ENCODE results near the gene PNPO. TPM values are rescaled to one million over a fixed set of nuclear protein-coding genes. Genes with fewer than 3 reads are reported as not detected.

Gene PNPO
- total and polyA plus RNA-seq, 2 of the 4 experiments (the other 2 are of a cell fraction) = 13.9 to 34.1 TPM

DNA sequence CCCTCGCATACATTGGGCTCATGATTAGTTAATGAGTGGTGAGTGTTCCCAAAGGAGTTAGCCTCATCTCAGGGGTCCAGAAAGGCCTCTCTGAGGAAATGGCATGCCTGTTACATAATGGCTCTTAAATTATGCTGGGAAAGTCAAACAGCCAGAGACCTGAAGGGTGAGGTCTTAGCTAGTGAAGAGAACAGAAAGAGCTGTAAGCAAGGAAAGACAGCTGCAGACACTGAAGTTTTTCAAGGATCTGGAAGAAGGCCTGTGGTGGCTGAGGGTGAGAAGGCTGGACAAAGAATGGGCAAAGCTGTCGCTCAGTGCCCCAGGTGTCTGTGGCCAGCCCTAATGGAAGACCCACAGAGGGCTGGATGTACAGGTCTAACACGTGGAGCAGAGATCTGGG is 34.9 kb upstream of the PNPO start:
- no peak for DNase-seq
- H4K8ac ChIP-seq (ENCODE audit: low read depth in 2 of 2, low read length in 2 of 2) = no peak overlapping the region
- no peak overlapping the region for H2AK5ac ChIP-seq (ENCODE audit: low read depth, low read length)
- no peaks in the 10 kb centered on the region for H3K9me3 ChIP-seq (ENCODE audit: control insufficient read depth, insufficient read depth, low read length)
- ATAC-seq (ENCODE audit: low read depth) = no peak
- H3K56ac ChIP-seq (ENCODE audit: extremely low read depth, insufficient read depth, low read length) = no peak overlapping the region
- no peak overlapping the region for H3K23ac ChIP-seq (ENCODE audit: low read depth, low read length)
- peaks cover 28 to 61% of the 10 kb centered on the region in 2 experiments for H3K79me1 ChIP-seq (ENCODE audit: low read depth in 1 of 2, low read length in 2 of 2)
- peaks cover 13% of the 10 kb centered on the region for H3K9me1 ChIP-seq (ENCODE audit: insufficient read depth, low read length)
- H3K27me3 ChIP-seq (ENCODE audit: control insufficient read depth, insufficient read depth, low read length) = no peaks in the 10 kb centered on the region
- H2BK120ac ChIP-seq (ENCODE audit: low read depth, low read length) = no peak overlapping the region
- H3K36me3 ChIP-seq (ENCODE audit: control insufficient read depth, insufficient read depth, low read length) = no peaks in the 10 kb centered on the region
- peaks cover 10% of the 10 kb centered on the region for H3K4me1 ChIP-seq (ENCODE audit: control insufficient read depth, insufficient read depth, low read length)
- no peak overlapping the region for H3K4me2 ChIP-seq (ENCODE audit: low read depth, low read length)
- no peak overlapping the region for H3K9ac ChIP-seq (ENCODE audit: low read depth, low read length)
- TF ChIP-seq POLR2A (IDR thresholded peaks at IDR 0.05; ENCODE audit: low read depth, low read length) (no peak), SMC3 (IDR thresholded peaks at IDR 0.05; ENCODE audit: low read depth, low read length) (no peak), MXI1 (IDR thresholded peaks at IDR 0.05; ENCODE audit: borderline replicate concordance, low read depth, low read length) (no peak)
- TF ChIP-seq, protein P1, sequence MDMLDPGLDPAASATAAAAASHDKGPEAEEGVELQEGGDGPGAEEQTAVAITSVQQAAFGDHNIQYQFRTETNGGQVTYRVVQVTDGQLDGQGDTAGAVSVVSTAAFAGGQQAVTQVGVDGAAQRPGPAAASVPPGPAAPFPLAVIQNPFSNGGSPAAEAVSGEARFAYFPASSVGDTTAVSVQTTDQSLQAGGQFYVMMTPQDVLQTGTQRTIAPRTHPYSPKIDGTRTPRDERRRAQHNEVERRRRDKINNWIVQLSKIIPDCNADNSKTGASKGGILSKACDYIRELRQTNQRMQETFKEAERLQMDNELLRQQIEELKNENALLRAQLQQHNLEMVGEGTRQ (IDR thresholded peaks at IDR 0.05; ENCODE audit: low read depth, low read length) = no peak
- POLR2A ChIA-PET (ENCODE audit: unreplicated experiment) = no interaction called here
- in situ Hi-C loops (cut with MboI; ENCODE audit: low sequenced_read_pairs) (no loop called here), intact Hi-C loops (cut with micrococcal nuclease) (no loop called here), dilution Hi-C loops (cut with HindIII; ENCODE audit: low sequenced_read_pairs, unreplicated experiment) (no loop called here)
- no TSS peak for BruUV-seq (replicated peaks)
- WGBS, 2 experiments (ENCODE audit: extremely low coverage in 2 of 2, insufficient read length in 1 of 2) = 100% methylated on average over 2 of the region's 3 CpGs; no CpG with 5 or more reads in 1 of the 2 experiments
- no peak overlapping the region for H2AFZ ChIP-seq (replicated peaks; ENCODE audit: low read length, poor library complexity)
- no peak overlapping the region for H4K5ac ChIP-seq (ENCODE audit: low read depth, low read length)
- H4K91ac ChIP-seq (ENCODE audit: insufficient read depth, low read depth, low read length) = no peak overlapping the region
- peaks cover 14% of the 10 kb centered on the region; the same call in 1 of the 2 replicates for H4K20me1 ChIP-seq (ENCODE audit: insufficient read depth, low read length)
- H2BK5ac ChIP-seq (ENCODE audit: low read depth, low read length, poor library complexity, severe bottlenecking) = no peak overlapping the region
- H2BK20ac ChIP-seq (ENCODE audit: low read depth, low read length) = no peak overlapping the region
- no peak overlapping the region for H3K27ac ChIP-seq (ENCODE audit: insufficient read depth, low read length)
- H3K14ac ChIP-seq (replicated peaks; ENCODE audit: low read depth, low read length) = no peak overlapping the region
- H3K18ac ChIP-seq (ENCODE audit: low read depth, low read length) = no peak overlapping the region
- peak overlapping the region; percentile 67 for H2AK9ac ChIP-seq (replicated peaks; ENCODE audit: low read depth, low read length, poor library complexity)
- CTCF ChIA-PET = no interaction called here
- 0 out of 2 replicates have a peak overlapping the region, but pooled peaks have one; percentile 33 for H3K4ac ChIP-seq (ENCODE audit: low read depth, low read length)
- H3K4me3 ChIP-seq (ENCODE audit: insufficient read depth, low read depth, low read length) = no peak overlapping the region
- H2BK15ac ChIP-seq (ENCODE audit: low read depth, low read length) = no peak overlapping the region
